H9 (cell line): ENCODE results near the gene GALR3. TPM values are rescaled to one million over a fixed set of nuclear protein-coding genes. Genes with fewer than 3 reads are reported as not detected.

Source experiments
- DNase-seq: peaks from one replicate; pipeline ENCODE4 v3.0.0-alpha.2; 2017
- H2AFZ ChIP-seq: one replicate; pipeline ENCODE4 v1.6.1; 2013; ENCODE audit warnings: mild to moderate bottlenecking, low read length, control low read depth, moderate library complexity
- H2AK5ac ChIP-seq: 2 replicates; pipeline ENCODE4 v1.6.1; 2013; ENCODE audit warnings: low read length, control low read depth, mixed read lengths; ENCODE audit not compliant: insufficient read length
- H2BK120ac ChIP-seq: one replicate; pipeline ENCODE4 v1.6.1; 2013; ENCODE audit warnings: low read depth, mild to moderate bottlenecking, low read length, control low read depth, inconsistent platforms; ENCODE audit not compliant: poor library complexity, severe bottlenecking
- H2BK12ac ChIP-seq: 2 replicates; pipeline ENCODE4 v1.6.1; 2013; ENCODE audit warnings: low read length, control low read depth, mixed read lengths, low read depth; ENCODE audit not compliant: insufficient read length
- H2BK15ac ChIP-seq: 2 replicates; pipeline ENCODE4 v1.6.1; 2013; ENCODE audit warnings: low read depth, low read length, control low read depth
- H2BK20ac ChIP-seq: one replicate; pipeline ENCODE4 v1.6.1; 2013; ENCODE audit warnings: low read depth, mild to moderate bottlenecking, low read length, control low read depth, inconsistent platforms; ENCODE audit not compliant: poor library complexity, severe bottlenecking
- H2BK5ac ChIP-seq: 2 replicates; pipeline ENCODE4 v1.6.1; 2013; ENCODE audit warnings: low read length, control low read depth, mixed read lengths; ENCODE audit not compliant: insufficient read length
- H3K14ac ChIP-seq: 2 replicates; pipeline ENCODE4 v1.6.1; 2013; ENCODE audit warnings: low read length, control low read depth; ENCODE audit not compliant: insufficient read depth
- H3K18ac ChIP-seq: 2 replicates; pipeline ENCODE4 v1.6.1; 2013; ENCODE audit warnings: low read depth, mild to moderate bottlenecking, mixed read lengths, low read length, control low read depth; ENCODE audit not compliant: insufficient read length
- H3K23ac ChIP-seq: 2 replicates; pipeline ENCODE4 v1.6.1; 2013; ENCODE audit warnings: low read length, control low read depth, mixed read lengths, low read depth; ENCODE audit not compliant: insufficient read length
- H3K23me2 ChIP-seq: 2 replicates; pipeline ENCODE4 v1.6.1; 2013; ENCODE audit warnings: low read depth, mild to moderate bottlenecking, mixed read lengths, low read length, control low read depth; ENCODE audit not compliant: insufficient read length, poor library complexity, severe bottlenecking
- H3K27ac ChIP-seq: 2 replicates; pipeline ENCODE4 v1.5.1; 2013; ENCODE audit warnings: low read length, control low read depth, mixed read lengths, low read depth; ENCODE audit not compliant: insufficient read length
- H3K27me3 ChIP-seq: 2 replicates; pipeline ENCODE4 v1.6.1; 2013; ENCODE audit warnings: low read length, control low read depth, inconsistent platforms; ENCODE audit not compliant: insufficient read depth
- H3K4ac ChIP-seq: 2 replicates; pipeline ENCODE4 v1.6.1; 2013; ENCODE audit warnings: low read depth, mild to moderate bottlenecking, control low read depth, inconsistent platforms, low read length, moderate library complexity
- H3K4me1 ChIP-seq: 2 replicates; pipeline ENCODE4 v1.6.1; 2013; ENCODE audit warnings: low read length, control low read depth, inconsistent platforms; ENCODE audit not compliant: insufficient read depth
- H3K4me2 ChIP-seq: 2 replicates; pipeline ENCODE4 v1.6.1; 2013; ENCODE audit warnings: low read length, control low read depth, mixed read lengths; ENCODE audit not compliant: insufficient read length, insufficient read depth
- H3K56ac ChIP-seq: 2 replicates; pipeline ENCODE4 v1.6.1; 2013; ENCODE audit warnings: low read depth, mild to moderate bottlenecking, mixed read lengths, low read length, control low read depth; ENCODE audit not compliant: insufficient read length
- H3K79me1 ChIP-seq: 2 replicates; pipeline ENCODE4 v1.6.1; 2013; ENCODE audit warnings: low read depth, mild to moderate bottlenecking, moderate library complexity, low read length, control low read depth, inconsistent platforms; ENCODE audit not compliant: insufficient read depth, poor library complexity, severe bottlenecking
- H3K79me2 ChIP-seq: 2 replicates; pipeline ENCODE4 v1.6.1; 2013; ENCODE audit warnings: low read length, control low read depth, inconsistent platforms; ENCODE audit not compliant: insufficient read depth
- H3K9ac ChIP-seq: 2 replicates; pipeline ENCODE4 v1.6.1; 2013; ENCODE audit warnings: low read length, control low read depth, mixed read lengths; ENCODE audit not compliant: insufficient read length; ENCODE audit errors: extremely low read depth
- H3K9me3 ChIP-seq: one replicate; pipeline ENCODE4 v1.6.1; 2013; ENCODE audit warnings: low read depth, low read length, inconsistent platforms; ENCODE audit not compliant: control insufficient read depth
- H3T11ph ChIP-seq: one replicate; pipeline ENCODE4 v1.6.1; 2013; ENCODE audit warnings: mild to moderate bottlenecking, low read length, control low read depth, inconsistent platforms
- H4K20me1 ChIP-seq: one replicate; pipeline ENCODE4 v1.6.1; 2013; ENCODE audit not compliant: control insufficient read depth, insufficient read length, insufficient read depth
- H4K5ac ChIP-seq: 2 replicates; pipeline ENCODE4 v1.6.1; 2013; ENCODE audit warnings: low read depth, mild to moderate bottlenecking, mixed read lengths, low read length, control low read depth; ENCODE audit not compliant: insufficient read length
- H4K8ac ChIP-seq: replicated peaks from 2 replicates; pipeline ENCODE4 v1.6.1; 2013; ENCODE audit warnings: low read length, control low read depth, mixed read lengths, low read depth; ENCODE audit not compliant: insufficient read length
- H4K91ac ChIP-seq: 2 replicates; pipeline ENCODE4 v1.6.1; 2013; ENCODE audit warnings: low read depth, mild to moderate bottlenecking, moderate library complexity, mixed read lengths, low read length, control low read depth; ENCODE audit not compliant: insufficient read length
- H3K27ac Mint-ChIP-seq, 3 experiments: 2 replicates in 2 of 3; 3 replicates in 1 of 3; pipeline ENCODE4 v1.8.0; 2020 to 2021; ENCODE audit warnings: mixed read lengths in 3 of 3, mild to moderate bottlenecking in 1 of 3, moderate library complexity in 1 of 3
- H3K27me3 Mint-ChIP-seq: 2 replicates; pipeline ENCODE4 v1.8.0; 2021; ENCODE audit warnings: low read depth, mild to moderate bottlenecking, moderate library complexity, mixed read lengths
- H3K36me3 Mint-ChIP-seq, 3 experiments: 2 replicates in 2 of 3; 3 replicates in 1 of 3; pipeline ENCODE4 v1.8.0; 2020 to 2021; ENCODE audit warnings: low read depth in 3 of 3, mixed read lengths in 3 of 3; ENCODE audit not compliant: insufficient read depth in 1 of 3
- H3K4me1 Mint-ChIP-seq, 2 experiments: 2 replicates each; pipeline ENCODE4 v1.8.0; 2020; ENCODE audit warnings: mixed read lengths in 2 of 2
- H3K4me3 Mint-ChIP-seq, 2 experiments: 2 replicates in 1 of 2; 3 replicates in 1 of 2; pipeline ENCODE4 v1.8.0; 2020 to 2021; ENCODE audit warnings: mild to moderate bottlenecking in 2 of 2, mixed read lengths in 2 of 2, moderate library complexity in 1 of 2
- H3K9me3 Mint-ChIP-seq, 2 experiments: 2 replicates in 1 of 2; 3 replicates in 1 of 2; pipeline ENCODE4 v1.8.0; 2020; ENCODE audit warnings: mild to moderate bottlenecking in 2 of 2, mixed read lengths in 2 of 2, moderate library complexity in 1 of 2
- CTCF ChIP-seq: fragments of 200-600 bp; sonication (generic); conservative IDR thresholded peaks from 3 replicates; pipeline ENCODE4 v1.8.0; 2021; ENCODE audit warnings: antibody characterized with exemption, mild to moderate bottlenecking
- WGBS: extraction: QIAGEN DNeasy Blood & Tissue Kit; methylation state at CpG from one replicate; pipeline ENCODE4 v1.1.7; 2013; ENCODE audit warnings: missing lambda C conversion rate, low lambda C conversion rate, mixed read lengths; ENCODE audit not compliant: insufficient read length; ENCODE audit errors: extremely low coverage; 5-methylcytosine and 5-hydroxymethylcytosine counted together
- total RNA-seq: library from RNA; stranded (reverse); gene quantifications from 2 replicates; pipeline ENCODE4 v1.2.1, GENCODE V29; 2021

Gene GALR3
- total RNA-seq, 1 experiment from 2014 or later, result 0.59 TPM

DNA sequence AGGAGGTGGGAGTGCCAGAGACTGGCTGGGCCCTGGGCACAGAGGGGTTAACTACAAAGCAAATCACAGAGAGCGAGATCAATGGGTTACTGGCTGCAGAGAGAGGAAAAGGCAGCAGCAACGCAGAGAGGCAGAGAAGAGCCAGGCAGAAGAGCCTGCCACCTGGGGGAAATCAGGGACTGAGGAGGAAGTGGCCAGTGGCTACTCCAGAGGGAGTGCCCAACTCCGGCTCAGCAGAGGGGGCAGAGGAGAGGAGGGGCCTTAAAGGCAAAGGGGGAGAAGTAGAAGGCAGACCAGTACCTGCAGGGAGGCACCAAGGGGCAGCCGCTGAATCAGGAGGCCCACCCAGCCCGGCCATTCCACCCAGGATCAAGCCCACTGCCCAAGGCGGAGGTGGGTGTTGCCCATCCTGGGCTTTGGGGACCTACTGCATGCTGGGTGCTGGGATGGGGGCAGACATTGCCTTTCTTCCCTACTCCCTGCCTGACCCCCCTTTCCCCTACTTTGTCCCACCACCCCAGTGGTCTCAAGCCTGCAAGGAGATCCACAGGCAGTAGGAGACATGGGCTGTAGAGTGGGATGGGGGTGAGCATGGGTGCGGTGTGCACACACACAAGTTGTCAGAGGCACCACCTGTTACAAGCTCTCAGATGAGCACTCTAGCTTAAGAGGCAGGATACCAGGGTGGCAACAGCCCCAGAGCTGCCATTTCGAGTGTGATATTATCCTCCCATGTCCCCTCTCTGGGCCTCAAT lies 926 bp upstream of the GALR3 start:
- DNase-seq, result peak; percentile 81
- H4K8ac ChIP-seq, result no peak overlapping the region
- H3K23ac ChIP-seq, result no peak overlapping the region
- no peak overlapping the region for H3K9ac ChIP-seq
- Mint-ChIP-seq H3K36me3 (peaks cover 0 to 3% (median 0%) of the 10 kb centered on the region in 3 experiments; a peak in 3 of 7 replicates), H3K4me1 (peaks cover 25 to 35% of the 10 kb centered on the region in 2 experiments), H3K9me3 (no peaks in the 10 kb centered on the region; a peak in 1 of 5 replicates), H3K27ac (peak overlapping the region in 1 of 3 experiments; percentile 49; a peak in 2 of 7 replicates), H3K27me3 (peaks cover 67% of the 10 kb centered on the region), H3K4me3 (peak overlapping the region; percentile 19 to 43; a peak in 4 of 5 replicates)
- H3K79me1 ChIP-seq, result no peaks in the 10 kb centered on the region
- TF ChIP-seq CTCF, result peak; percentile 21; the same call in 1 of the 3 replicates
- no peaks in the 10 kb centered on the region for H3K79me2 ChIP-seq
- H3K27ac ChIP-seq, result no peak overlapping the region
- H3K14ac ChIP-seq, result no peak overlapping the region
- H2BK5ac ChIP-seq, result no peak overlapping the region
- H2BK15ac ChIP-seq, result no peak overlapping the region
- H3K9me3 ChIP-seq, result no peaks in the 10 kb centered on the region
- no peaks in the 10 kb centered on the region; the same call in 1 of the 2 replicates for H3K27me3 ChIP-seq
- no peak overlapping the region for H3K4ac ChIP-seq
- no CpG with 5 or more reads among the region's 8 CpGs for WGBS
- peaks cover 3% of the 10 kb centered on the region; the same call in 1 of the 2 replicates for H3K4me1 ChIP-seq
- no peaks in the 10 kb centered on the region for H4K20me1 ChIP-seq
- no peak overlapping the region for H4K91ac ChIP-seq
- no peak overlapping the region for H3T11ph ChIP-seq
- no peak overlapping the region for H2BK20ac ChIP-seq
- H2AFZ ChIP-seq, result no peak overlapping the region
- H2BK12ac ChIP-seq, result no peak overlapping the region
- H3K56ac ChIP-seq, result no peak overlapping the region
- no peak overlapping the region for H3K4me2 ChIP-seq
- H2AK5ac ChIP-seq, result no peak overlapping the region
- no peak overlapping the region for H2BK120ac ChIP-seq
- no peak overlapping the region for H3K18ac ChIP-seq
- no peak overlapping the region for H4K5ac ChIP-seq
- peaks cover 11% of the 10 kb centered on the region for H3K23me2 ChIP-seq
